ENCODE data around the gene DLGAP4.

The DLGAP4 gene

GRCh38 chr20:36305602-36306551 lies at the start of gene DLGAP4:
TSS of gene DLGAP4 (plus strand) at chr20:36306339. CDS start at chr20:36431718, 125,379 bp downstream.
- no peak for DNase-seq

GRCh38 chr20:36259177-36260061 lies 46.7 kb upstream of the DLGAP4 start:
- DNase-seq: no peak

- DNase-seq: no peak
These were observed 45.8 kb upstream of the DLGAP4 start for GRCh38 chr20:36260316-36260715.

DNA sequence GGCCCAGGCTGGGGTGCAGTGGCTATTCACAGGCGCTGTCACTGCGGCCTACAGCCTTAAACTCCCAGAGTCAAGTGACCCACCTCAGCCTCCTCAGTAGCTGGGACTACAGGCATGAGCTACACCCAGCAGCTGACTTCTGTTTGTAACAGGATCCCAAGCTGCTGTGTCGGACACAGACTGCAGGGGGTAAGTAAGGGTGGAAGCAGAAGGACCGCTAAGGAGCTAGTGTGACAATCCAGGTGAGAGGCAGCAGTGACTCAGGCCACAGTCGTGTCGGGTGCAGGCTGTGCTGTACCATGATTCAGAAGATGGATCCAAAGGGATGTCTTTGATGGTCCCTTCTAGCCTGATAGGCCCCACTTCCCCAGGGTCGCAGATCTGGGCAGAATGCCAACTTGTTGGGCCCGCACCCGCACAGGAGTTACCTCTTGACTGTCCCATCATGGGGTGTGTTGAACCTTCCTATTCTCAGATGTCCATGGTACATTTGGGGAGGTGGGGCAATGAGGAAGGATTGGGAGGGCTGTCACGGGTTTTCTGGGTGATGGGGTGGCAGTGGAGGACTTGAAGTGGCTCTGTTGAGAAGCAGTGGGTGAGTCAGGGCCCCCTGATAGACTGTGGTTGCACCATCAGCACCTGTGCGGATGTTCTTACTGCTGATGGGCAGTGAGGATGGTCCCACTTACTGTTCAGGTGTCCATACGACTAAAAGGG lies 44.6 kb upstream of the DLGAP4 start:
- no peak for DNase-seq

DNA sequence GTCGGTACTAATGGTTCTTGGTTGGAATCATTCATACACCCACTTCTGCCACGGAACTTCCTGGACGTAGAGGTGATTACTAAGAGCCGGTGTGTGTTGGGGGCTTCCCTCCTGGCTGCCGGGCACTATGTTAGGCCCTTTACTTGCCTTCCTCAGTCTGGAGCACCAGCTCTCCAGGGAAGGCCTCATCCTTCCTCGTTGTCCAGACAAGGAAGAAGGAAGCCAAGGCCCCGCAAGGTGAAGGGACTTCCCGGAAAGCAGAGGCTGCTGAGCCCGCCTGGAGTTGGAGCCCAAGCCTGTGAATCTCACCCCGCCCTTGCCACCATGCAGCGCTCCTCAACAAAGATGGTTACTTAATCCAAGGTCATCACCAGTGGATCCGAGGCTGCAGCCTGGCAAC lies 43.7 kb upstream of the DLGAP4 start:
- DNase-seq: no peak

GRCh38 chr20:36264426-36265246 lies 41.5 kb upstream of the DLGAP4 start:
- DNase-seq: no peak

GRCh38 chr20:36266189-36266588 lies 40.0 kb upstream of the DLGAP4 start:
- DNase-seq: no peak

GRCh38 chr20:36267605-36268381 lies 38.3 kb upstream of the DLGAP4 start:
- DNase-seq: no peak

- no peak for DNase-seq
These were observed 37.4 kb upstream of the DLGAP4 start for GRCh38 chr20:36268440-36269342.

GRCh38 chr20:36269507-36269906 lies 36.6 kb upstream of the DLGAP4 start:
- no peak for DNase-seq

GRCh38 chr20:36270744-36271638 lies 35.1 kb upstream of the DLGAP4 start:
- no peak for DNase-seq

DNA sequence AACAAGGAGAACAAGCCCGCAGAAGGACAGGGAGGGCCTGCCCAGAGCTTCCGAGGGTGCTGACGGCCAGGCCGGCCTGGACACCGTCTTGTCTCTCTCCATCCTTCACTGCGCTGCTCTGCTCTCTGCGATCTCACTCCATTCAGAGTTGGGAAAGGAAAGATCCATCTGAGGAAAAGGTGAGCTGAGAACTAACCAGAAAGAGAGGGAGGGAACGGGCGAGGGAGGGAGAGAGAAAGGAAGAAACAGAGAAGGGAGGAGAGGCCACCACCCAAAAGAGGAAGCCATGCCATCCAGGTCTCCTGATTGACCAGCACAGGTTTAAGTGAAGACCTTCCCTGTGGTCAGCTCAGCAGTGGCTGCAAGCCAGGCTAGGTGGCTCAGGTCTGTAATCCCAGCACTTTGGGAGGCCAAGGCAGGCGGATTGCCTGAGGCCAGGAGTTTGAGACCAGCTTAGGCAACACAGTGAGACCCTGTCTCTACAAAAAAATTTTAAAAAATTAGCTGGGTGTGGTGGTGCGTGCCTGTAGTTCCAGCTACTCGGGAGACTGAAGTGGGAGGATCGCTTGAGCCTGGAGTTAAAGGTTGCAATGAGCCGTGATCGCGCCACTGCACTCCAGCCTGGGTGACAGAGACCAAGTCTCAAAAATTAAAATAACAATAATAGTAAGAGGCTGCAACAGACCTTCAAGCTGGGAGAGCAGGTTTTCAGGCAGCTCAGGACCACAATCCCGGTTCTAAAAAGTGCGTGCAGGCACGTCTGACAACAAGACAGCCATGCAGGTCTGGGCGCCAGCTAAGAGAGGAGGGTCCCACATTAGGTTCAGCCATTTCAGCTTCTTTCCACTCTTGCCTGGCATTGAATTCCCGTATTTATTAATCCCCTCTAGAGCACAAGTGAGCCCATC lies 34.2 kb upstream of the DLGAP4 start:
- DNase-seq: no peak

GRCh38 chr20:36272547-36273220 lies 33.5 kb upstream of the DLGAP4 start:
- DNase-seq: no peak

DNA sequence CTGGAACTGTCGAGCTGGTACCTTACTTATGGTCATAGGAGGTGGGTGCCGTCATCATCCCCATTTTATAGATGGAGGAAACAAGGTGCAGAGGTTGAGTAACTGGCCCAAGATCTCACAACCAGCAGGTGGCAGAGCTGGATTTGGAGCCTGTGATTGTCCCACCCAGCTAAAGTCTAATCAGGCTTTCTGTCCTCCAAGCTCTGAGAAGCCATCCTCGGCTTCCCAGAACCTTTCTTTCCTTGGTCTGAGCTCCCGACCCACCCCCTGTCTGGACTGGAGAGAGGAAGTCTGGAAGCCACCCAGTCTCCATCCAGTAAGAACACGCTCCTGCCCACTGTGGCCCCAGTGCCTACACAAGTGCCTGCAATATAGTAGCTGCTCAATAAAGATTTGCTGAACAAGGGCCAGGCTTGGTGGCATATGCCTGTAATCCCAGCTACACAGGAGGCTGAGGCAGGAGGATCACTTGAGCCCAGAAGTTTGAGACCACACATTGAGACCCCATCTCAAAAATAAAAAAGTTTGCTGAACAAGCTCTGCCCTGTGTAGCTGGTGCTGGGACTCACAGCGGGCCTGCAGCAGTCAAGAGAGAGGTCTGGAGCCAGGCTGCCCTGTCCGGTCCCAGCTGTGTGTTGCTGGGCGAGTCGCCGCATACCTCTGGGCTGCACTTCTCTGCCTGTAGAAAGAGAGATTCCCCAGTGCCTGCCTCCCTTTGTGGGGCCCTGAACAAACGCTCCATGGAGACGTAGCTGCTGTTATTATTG lies 32.5 kb upstream of the DLGAP4 start:
- DNase-seq: no peak

GRCh38 chr20:36274181-36274841 lies 31.8 kb upstream of the DLGAP4 start:
- DNase-seq: no peak

DNA sequence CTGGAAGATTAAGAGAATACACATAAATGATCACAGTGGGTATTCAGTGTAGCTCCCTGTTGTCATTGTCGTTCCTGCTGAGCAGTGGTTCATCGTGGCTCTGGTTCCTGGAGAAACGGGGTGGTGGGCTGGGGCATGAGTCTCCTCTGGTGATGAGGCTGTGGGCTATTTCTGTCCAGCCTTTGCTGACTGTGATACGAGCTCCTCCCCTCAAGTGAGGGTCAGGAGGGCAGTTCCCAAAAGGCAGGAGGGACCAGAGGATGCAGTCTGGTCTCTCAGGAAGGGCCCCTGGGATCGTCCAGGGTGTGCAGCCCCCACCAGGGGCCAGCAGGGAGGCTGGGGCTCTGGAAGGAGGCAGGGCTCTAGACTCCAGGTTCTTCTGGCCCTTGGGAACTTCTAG lies 31.1 kb upstream of the DLGAP4 start:
- no peak for DNase-seq
